GM12891 (cell line): Measurements from ENCODE around the gene NCOR1.
"Not testable (repeated sequence)": the region's sequence is repeated elsewhere in the genome, so short reads cannot be mapped to it uniquely, and the experiment has no call there.

Experiments used
- DNase-seq: peaks from one replicate; pipeline ENCODE4 v3.0.0; 2011; ENCODE audit warnings: low spot score; ENCODE audit not compliant: insufficient read length
- FAIRE-seq: peaks from 2 replicates; lab custom pipeline; 2011; peaks lifted over from hg19 to GRCh38; lab: Jason Lieb, UNC
- PAX5 ChIP-seq: IDR thresholded peaks from 2 replicates; pipeline ENCODE4 v1.6.1; 2011; ENCODE audit warnings: low read length, moderate library complexity, mild to moderate bottlenecking; ENCODE audit not compliant: insufficient read depth, severe bottlenecking
- POLR2A ChIP-seq: IDR thresholded peaks from 2 replicates; pipeline ENCODE4 v1.6.1; 2011; ENCODE audit warnings: low read depth, low read length, control low read depth
- POLR2AphosphoS5 ChIP-seq: IDR thresholded peaks from 2 replicates; pipeline ENCODE4 v1.6.1; 2011; ENCODE audit warnings: low read depth, low read length, control low read depth
- POU2F2 ChIP-seq: IDR thresholded peaks from 2 replicates; pipeline ENCODE4 v1.6.1; 2011; ENCODE audit warnings: low read depth, mild to moderate bottlenecking, control low read depth, low read length, moderate library complexity
- SPI1 ChIP-seq: IDR thresholded peaks from 2 replicates; pipeline ENCODE4 v1.6.1; 2011; ENCODE audit warnings: low read depth, low read length, control low read depth
- TAF1 ChIP-seq: IDR thresholded peaks from 2 replicates; pipeline ENCODE4 v1.6.1; 2011; ENCODE audit warnings: low read depth, low read length, control low read depth

The NCOR1 gene

DNA sequence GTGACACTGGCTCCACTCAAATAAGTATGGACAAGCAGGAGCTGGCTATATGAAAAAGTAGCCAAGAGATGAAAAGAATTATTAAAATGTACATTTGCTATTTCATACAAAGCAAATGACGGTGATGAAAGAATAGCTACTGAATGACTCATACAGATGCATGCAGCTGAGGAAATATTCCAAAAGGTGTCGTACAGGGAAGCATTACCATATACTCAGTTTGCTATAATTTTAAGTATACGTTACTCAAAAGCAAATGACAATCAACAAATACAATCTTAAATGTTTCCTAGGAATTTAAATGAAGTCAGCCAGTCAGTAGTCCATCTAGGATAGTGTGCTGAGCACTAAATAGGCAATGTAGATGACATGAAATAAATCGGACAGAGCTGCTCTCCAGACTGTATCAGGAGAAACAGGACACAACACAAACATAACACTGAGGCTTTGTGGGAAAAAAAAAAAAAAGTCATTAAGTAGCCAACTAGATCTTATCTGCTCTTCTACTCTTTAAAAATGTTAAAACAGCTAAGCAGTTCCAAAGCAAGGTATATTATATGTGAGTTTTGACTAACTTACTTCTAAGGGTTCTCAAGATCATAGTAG, 65.0 kb downstream of the NCOR1 start:
- FAIRE-seq: no peak
- TF ChIP-seq POLR2A: no peak
- no peak for TF ChIP-seq POLR2AphosphoS5
- no peak for TF ChIP-seq PAX5
- no peak for TF ChIP-seq TAF1
- TF ChIP-seq SPI1: no peak
- TF ChIP-seq POU2F2: no peak

DNA sequence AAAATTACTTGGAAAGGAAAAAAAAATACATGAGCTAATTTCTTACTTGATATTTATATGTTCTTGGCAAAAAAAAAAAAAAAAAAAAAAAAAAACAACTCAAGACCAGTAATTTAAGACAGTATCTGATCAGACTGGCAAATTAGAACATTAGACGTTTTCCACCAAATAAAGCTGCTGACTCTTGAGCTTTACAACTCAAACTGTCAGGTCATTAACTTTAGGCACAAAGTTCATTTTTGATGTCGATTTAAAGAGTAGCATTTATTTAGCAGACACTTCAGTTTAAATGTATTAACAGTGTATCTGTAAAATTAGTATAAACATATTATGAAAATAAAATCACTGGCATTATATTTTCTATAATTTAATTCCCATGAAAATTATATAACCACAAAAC, 66.7 kb downstream of the NCOR1 start:
- DNase-seq (no peak), FAIRE-seq (no peak)
- no peak for TF ChIP-seq POU2F2

More for the DNA sequence above, 65.0 kb downstream of the NCOR1 start:
- DNase-seq: no peak

DNA sequence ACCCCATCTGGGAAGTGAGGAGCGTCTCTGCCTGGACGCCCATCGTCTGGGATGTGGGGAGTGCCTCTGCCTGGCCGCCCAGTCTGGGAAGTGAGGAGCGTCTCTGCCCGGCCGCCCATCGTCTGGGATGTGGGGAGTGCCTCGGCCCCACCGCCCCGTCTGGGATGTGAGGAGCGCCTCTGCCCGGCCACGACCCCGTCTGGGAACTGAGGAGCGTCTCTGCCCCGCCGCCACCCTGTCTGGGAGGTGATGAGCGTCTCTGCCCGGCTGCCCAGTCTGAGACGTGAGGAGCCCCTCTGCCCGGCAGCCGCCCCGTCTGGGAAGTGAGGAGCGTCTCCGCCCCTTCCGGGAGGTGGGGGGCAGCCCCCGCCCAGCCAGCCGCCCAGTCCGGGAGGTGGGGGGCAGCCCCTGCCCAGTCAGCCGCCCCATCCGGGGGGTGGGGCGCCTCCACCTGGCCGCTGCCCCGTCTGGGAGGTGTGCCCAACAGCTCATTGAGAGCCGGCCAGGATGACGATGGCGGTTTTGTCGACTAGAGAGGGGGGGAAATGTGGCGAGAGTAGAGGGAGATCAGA, 69.9 kb downstream of the NCOR1 start:
- not testable (repeated sequence) for DNase-seq, FAIRE-seq

DNA sequence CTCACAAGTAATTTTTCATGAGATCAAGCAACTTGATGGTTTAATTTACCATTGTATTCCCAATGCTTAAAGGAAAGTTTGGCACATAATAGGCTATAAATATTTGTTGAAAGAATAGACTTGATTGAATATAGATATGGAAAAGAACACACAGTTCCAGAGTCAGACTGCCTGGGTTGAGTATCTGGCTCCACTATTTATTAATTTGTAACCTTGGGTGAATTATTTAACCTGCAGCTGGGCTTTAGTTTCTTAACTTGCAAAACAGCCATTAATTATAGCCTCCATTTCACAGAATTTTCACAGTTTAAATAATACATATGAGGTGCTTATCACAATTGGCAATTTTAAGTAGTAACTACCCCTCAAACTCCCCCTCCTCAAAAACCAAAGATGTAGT, 73.6 kb downstream of the NCOR1 start:
- no peak for TF ChIP-seq SPI1
- no peak for TF ChIP-seq PAX5
- no peak for TF ChIP-seq POU2F2
- no peak for TF ChIP-seq POLR2A
- no peak for TF ChIP-seq TAF1
- TF ChIP-seq POLR2AphosphoS5: no peak
- no peak for DNase-seq
- no peak for FAIRE-seq

DNA sequence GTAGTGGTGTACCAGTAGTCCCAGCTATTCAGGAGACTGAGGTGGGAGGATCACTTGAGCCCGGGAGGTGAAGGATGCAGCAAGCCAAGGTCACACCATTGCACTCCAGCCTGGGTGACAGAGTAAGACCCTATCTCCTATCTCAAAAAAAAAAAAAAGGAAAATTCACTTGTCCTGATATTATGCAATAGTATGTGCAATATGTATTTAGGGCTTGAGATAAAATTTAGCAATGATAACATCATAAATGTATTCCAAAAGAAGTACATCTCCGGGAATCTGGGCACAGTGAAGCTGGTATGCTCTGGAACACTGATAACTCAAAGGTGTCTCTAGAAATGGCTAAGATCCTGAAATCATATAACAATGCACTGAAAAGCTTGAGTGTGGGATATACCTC, 74.5 kb downstream of the NCOR1 start:
- DNase-seq: no peak
- FAIRE-seq: no peak
- TF ChIP-seq POLR2A (no peak), SPI1 (no peak), POU2F2 (no peak), PAX5 (no peak), TAF1 (no peak), POLR2AphosphoS5 (no peak)

DNA sequence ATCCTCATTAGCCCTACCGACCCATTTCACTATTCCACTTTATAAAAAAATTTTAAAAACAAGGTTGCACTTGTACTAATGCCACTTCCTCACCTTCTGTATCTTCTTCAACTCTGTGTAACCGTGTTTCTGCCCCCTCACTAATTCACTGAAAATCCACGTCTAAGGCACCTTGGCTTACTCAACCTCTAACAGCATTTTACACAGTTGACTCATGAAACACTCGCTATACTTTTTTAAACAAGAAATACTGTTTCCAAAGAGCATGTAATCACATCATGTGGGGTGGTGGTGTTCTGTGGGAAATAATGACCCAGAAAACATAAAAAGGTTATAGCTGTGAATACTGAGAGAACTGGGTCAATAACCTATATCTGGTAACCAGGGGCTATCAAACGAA, 79.9 kb downstream of the NCOR1 start:
- FAIRE-seq (no peak), DNase-seq (no peak)
- TF ChIP-seq PAX5 (no peak), TAF1 (no peak), SPI1 (no peak), POLR2AphosphoS5 (no peak), POLR2A (no peak), POU2F2 (no peak)

DNA sequence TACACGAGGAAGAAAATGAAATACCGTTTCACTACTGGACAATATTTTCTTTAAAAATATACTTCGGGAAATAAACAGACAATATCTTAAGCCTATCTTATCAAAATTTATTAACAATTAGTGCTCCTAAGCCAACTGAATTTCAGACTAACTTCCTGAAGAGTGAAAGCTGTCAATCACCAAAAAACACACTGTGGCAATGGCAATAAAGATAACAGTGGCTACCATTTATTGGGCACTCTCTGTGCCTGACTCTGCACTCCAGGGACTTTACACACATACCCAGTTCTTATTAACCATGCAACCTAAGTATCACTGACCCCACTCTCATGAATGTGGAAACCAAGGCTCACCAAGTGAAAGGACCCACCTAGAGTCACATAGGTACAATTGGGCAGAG, 83.7 kb downstream of the NCOR1 start:
- FAIRE-seq (peak; percentile 9), DNase-seq (no peak)

DNA sequence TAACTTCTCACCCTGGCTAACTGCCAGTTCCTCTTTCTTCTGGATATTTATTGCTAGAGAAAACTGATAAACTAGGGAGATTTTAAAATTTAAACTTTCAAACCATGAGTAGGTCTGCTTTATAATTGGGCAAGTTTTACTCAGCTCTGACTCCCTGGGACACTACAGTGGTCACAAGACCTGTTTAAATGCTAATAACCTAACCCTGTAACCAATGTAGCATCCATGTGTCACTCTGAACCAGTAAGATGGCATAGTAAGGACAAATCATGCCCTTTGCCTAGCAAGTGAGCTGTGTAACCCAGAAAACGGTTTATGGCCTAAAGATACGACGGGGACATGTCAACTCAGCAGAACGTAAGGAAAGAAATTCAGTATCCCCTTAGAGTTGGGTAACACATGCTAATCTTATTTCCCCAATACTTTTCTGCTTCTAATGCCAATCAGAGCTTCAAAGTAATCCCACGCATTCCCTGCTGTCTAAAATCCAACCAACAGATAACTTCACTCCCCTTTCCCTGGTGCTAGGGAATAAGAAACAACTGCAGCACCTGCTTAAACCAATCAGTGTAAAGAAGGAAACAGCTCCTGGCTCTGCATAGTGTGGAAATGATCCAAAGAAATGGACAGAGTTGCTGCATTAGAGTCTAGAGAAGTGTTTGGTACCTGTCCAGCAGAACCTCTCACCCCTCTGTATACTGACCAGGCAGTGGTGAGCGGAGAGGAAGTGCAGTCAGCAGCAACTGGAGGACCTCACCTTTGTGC, 85.7 kb downstream of the NCOR1 start:
- FAIRE-seq (no peak), DNase-seq (no peak)
- no peak for TF ChIP-seq TAF1
- TF ChIP-seq POLR2AphosphoS5: no peak
- no peak for TF ChIP-seq PAX5
- no peak for TF ChIP-seq POU2F2
- no peak for TF ChIP-seq SPI1
- TF ChIP-seq POLR2A: no peak

More for the DNA sequence above, 83.7 kb downstream of the NCOR1 start:
- TF ChIP-seq PAX5: no peak
- TF ChIP-seq POLR2A: no peak
- no peak for TF ChIP-seq TAF1
- TF ChIP-seq POU2F2: no peak
- no peak for TF ChIP-seq POLR2AphosphoS5
- no peak for TF ChIP-seq SPI1

DNA sequence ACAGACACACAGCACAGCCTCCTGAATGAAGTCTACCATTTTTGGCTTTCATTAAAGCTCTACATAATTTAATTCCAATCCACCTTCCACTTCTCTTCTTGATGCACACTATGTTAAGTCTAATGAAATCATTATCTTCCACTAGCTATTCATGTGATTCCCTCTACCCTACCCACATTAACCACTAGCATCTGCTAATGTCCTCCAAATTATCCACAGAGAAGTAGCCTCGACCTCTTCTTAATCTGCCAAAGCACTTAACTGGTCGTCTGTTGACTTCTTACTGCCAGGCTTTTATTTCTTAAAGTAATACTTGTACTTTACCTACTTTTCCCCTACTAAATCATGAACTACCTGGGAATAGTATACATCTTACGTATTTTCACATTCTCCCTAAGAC, 91.8 kb downstream of the NCOR1 start:
- no peak for DNase-seq
- TF ChIP-seq TAF1: no peak
- TF ChIP-seq POLR2AphosphoS5: no peak
- TF ChIP-seq SPI1: no peak
- no peak for TF ChIP-seq POLR2A
- TF ChIP-seq PAX5: no peak
- no peak for TF ChIP-seq POU2F2
- no peak for FAIRE-seq
